Fibroblast of skin of abdomen (primary cell): Measurements from ENCODE around the gene RPIA.
"Not testable (repeated sequence)": the region's sequence is repeated elsewhere in the genome, so short reads cannot be mapped to it uniquely, and the experiment has no call there.

Source experiments
- DNase-seq: peaks from one replicate; pipeline ENCODE4 v3.0.0-alpha.2; 2013

Gene RPIA

GRCh38 chr2:88735853-88736252 is 44.4 kb downstream of the RPIA start:
- no peak for DNase-seq

DNA sequence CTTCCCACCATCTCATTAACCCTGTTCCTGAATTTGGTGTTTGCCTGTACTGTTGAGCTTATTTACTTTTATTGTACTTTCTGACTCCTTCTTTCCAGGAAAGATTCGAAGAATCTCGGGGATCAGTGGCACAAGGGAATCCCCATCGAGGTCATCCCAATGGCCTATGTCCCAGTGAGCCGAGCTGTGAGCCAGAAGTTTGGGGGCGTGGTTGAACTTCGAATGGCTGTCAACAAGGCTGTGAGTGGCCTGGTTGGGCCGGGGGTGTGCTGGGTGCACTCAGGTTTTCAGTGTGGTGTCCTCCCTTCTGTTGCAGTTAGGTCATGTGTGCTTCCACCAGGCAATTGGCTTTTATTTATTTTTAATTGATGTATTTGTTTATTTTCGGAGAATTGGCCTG is 45.0 kb downstream of the RPIA start:
- no peak for DNase-seq

GRCh38 chr2:88737385-88737784 is 45.9 kb downstream of the RPIA start:
- peak; percentile 26 for DNase-seq

DNA sequence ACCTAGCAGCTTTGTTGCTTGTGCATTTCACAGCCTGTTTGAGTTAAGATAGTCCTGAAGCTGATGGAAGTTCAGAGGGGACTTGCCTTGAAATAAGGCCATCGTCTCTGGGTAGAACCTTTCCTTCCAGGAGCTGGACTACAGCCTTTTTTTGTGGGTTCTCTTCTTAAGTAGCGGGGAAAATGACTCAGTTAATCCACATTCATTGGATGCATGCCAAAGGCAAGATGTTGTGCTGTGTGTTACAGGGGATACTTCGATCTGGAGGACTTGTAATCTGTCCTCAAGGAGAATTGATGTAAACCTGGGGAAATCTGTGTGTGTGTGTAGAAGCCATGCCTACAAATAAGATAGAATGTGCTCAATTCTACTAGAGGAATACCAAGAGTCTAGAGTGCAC is 46.8 kb downstream of the RPIA start:
- DNase-seq = peak; percentile 58

- DNase-seq = peak; percentile 57
Observed at GRCh38 chr2:88739985-88740600, 48.6 kb downstream of the RPIA start.

DNA sequence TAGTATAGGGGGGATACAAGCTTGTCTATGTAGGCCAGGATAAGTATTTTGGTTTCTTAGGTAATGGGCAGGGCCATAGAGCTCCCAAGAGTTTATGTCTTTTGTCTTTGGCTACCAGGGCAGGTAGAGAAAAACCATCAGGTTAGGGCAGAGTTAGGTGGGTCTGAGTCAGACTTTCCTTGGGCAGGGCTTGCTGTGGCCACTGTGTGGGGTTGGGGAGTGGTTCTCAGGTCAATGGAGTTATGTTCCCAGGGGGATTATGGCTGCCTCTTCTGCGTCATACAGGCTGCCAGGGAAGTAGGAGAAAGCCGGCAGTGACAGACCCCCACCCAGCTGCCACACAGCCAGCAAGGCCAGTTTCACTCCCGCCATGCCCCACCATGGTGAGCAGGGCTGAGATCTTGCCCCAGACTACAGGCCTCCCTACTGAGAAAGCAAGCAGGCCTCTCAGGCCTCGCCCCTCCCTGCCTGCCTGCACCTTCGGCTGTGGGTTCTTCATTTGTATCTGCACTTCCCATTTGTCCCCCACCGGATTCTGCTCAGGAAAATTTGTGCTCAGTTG is 55.5 kb downstream of the RPIA start:
- no peak for DNase-seq

- no peak for DNase-seq
Observed at GRCh38 chr2:88747990-88748389, 56.5 kb downstream of the RPIA start.

DNA sequence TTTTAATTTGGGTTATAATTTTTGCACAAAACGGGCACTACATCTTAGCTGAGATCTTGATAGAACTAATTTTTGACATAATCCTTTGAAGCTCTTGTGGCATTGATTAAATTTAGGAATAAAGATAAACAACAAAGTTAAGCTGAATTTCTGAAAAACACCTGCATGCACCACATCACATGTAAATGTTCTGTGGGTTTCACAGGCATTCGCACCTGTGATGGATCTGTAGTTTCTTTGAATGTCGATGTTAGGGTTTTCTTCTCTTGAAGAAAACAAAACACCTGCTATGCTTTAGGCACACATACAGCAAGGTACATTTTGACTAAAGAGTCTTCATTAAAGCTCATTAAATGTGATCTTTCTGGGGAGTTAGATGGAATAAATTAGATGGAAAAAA is 60.3 kb downstream of the RPIA start:
- no peak for DNase-seq

- peak; percentile 22 for DNase-seq
Observed at GRCh38 chr2:88753833-88754584, 62.5 kb downstream of the RPIA start.

DNA sequence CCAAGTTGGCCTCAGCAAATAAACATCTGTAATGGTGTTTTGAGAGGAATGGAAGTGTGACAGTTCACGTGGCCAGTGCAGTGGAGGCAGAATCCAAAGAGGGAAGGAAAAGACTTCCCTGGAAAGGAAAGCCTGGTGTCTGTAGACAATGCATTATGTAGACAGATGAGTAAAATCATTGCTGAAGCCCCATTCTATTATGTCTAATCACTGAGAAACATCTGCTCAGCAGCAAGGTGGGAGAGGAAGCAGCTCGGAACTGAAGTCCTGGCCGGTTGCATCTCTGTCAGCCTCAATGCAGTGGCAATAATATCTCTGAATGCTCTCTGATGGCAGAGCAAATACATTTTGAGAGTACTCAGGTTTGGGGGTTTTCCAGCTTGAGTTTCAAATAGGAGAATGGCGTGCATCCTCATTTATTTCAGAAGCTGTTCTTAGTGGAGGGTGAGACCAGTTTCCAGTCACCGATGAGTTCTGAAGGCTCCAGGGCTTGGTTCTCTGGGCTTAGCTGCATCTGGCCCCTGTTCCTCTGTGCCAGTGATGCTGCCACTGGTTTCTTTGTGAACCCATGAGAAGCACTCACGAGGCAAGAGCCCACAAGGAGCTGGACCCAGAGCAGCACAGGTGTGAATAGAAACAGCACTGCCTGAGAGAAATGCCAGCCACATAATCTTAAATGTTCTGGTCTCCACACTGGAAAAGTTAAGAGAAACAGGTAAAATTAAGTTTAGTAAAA is 63.3 kb downstream of the RPIA start:
- DNase-seq = no peak

- DNase-seq = no peak
Observed at GRCh38 chr2:88755836-88756235, 64.4 kb downstream of the RPIA start.

DNA sequence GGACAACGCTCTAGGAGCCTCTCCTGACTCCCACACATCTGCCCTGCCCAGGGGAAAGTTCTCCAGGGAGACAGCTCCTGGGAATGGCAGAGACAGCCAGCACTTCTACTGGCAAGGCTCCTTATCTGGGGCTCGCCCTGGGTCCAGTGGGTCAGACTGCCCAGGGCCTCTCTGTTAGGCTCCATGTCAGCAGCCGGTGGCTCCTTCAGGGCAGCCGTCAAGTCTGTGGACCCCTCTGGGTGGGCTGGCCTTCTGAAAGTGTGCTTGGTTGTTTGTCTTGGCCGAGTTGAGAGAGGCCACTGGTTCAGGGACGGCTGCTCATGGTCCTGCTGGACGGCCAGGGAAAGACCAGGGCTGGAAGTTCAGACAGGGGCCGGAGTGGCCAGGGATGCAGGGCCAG is 65.6 kb downstream of the RPIA start:
- DNase-seq = no peak

DNA sequence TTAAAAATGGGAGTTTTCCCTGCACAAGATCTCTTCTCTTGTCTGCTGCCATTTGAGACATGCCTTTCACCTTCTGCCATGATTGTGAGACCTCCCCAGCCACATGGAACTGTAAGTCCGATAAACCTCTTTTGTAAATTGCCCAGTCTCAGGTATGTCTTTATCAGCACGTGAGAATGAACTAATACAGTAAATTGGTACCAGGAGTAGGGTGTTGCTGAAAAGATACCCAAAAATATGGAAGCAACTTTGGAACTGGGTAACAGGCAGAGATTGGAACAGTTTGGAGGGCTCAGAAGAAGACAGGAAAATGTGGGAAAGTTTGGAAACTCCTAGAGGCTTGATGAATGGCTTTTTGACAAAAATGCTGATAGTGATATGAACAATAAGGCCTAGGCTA is 67.2 kb downstream of the RPIA start:
- DNase-seq = not testable (repeated sequence)

DNA sequence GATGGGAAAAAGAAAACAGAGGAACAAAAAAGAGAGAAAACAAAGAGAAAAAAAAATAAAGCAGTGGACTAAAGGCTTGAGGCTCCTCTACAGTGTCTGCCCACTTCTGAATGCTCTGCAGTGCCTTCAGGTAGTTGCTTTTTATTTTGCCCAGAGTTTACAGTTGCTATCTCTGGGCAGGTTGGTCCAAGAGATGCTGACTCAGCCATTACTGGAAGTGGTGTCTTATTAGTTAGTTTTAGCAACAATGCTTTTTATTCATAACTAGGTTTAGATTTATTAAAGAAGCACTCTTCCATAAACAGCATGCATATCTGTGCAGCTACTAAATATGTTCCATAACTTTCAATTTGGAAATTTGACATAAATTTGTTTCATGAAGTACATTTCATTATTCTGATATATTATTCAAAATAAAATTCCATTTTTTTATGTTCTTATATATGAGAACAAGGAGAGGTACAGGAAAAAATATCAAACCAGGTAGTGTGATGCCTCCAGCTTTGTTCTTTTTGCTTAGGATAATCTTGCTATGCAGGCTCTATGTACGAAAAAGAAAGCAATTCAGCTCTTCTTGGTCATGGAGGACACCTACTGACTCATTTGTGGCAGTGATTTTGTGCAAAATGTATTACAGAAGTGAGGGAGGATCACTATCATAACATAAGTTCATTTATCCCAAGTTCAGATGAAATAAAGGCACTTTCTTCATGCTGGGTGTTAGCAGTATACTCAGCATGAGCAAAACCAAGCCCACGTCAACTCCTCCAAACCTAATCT is 69.5 kb downstream of the RPIA start:
- DNase-seq = no peak

- no peak for DNase-seq
Observed at GRCh38 chr2:88764141-88764849, 72.8 kb downstream of the RPIA start.

- DNase-seq = no peak
Observed at GRCh38 chr2:88764850-88765153, 73.3 kb downstream of the RPIA start.

GRCh38 chr2:88765154-88765888 is 73.8 kb downstream of the RPIA start:
- peak; percentile 7 for DNase-seq

GRCh38 chr2:88765889-88766481 is 74.5 kb downstream of the RPIA start:
- DNase-seq = not testable (repeated sequence)

DNA sequence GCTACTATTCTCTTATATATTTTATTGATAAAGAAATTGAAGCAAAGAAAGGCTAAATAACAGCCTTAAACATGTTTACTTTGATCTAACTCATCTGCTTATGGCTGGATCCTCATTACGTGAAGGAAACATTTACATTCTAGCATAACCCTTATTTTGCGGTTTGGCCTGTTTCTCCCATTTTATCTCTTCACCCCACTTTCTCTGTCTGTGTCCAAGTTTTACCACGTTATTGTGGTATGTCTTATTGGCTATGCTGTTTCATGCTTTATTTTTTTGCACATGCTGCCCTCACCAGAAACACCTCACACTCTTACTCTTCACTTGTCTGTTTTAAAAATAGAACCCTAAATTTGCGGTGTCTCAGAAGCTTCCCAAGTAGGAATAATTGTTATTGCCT is 78.5 kb downstream of the RPIA start:
- no peak for DNase-seq

DNA sequence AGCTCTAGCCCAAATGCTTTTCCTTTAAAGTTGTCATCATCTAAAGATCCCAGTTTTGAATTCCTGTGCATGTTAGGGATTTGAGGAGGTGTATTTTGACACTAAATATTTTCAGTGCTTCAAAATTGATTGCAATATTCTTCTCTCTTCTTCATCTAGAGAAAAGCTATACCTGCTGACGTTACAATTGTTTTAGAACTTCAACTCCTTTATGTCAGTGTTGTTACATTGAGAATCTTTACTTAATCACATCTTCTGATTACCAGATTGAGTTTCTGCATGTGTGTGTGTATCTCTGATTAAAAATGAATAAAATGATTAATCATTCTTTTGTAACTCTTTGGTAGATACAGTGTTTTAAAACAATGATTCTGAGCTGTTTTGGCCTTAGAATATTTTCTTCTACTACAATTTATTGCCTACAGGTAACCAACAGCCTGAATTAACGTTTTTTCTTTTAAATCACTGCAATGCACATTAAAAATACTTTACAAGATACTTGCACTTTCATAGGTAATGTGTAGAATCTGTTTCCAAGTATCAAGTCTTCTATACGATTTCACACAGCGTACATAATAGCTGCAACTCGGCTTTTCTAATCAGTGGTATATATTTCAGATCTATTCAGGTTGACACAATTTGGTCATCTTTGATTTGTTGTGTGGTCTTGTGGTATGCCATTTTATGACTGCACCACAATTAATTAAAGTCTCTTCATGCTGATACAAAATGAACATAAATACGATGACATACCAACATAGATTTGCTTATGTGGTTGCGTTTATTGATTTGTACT is 82.0 kb downstream of the RPIA start:
- not testable (repeated sequence) for DNase-seq
